NCI-H2171 treated with DMSO at 0.1 percent for 48 hours (cell line): ENCODE results near the gene CCDC106.

Source experiments
- DNase-seq: peaks from one replicate; lab custom pipeline; 2025; lab: John Stamatoyannopoulos, UW

CCDC106 gene

DNA sequence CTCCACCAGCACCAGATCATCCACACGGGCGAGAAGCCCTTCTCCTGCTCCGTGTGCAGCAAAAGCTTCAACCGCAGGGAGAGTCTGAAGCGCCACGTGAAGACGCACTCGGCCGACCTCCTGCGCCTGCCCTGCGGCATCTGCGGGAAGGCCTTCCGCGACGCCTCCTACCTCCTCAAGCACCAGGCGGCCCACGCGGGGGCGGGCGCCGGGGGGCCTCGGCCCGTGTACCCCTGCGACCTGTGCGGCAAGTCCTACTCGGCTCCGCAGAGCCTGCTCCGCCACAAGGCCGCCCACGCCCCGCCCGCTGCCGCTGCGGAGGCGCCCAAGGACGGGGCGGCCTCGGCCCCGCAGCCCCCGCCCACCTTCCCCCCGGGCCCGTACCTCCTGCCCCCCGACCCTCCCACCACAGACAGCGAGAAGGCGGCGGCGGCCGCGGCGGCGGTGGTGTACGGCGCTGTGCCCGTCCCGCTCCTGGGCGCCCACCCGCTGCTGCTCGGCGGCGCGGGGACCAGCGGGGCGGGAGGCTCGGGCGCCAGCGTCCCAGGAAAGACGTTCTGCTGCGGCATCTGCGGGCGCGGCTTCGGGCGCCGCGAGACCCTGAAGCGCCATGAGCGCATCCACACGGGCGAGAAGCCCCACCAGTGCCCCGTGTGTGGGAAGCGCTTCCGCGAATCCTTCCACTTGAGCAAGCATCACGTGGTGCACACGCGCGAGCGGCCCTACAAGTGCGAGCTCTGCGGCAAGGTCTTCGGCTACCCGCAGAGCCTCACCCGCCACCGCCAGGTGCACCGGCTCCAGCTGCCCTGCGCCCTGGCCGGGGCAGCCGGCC is 33.1 kb upstream of the CCDC106 start:
- no peak for DNase-seq

DNA sequence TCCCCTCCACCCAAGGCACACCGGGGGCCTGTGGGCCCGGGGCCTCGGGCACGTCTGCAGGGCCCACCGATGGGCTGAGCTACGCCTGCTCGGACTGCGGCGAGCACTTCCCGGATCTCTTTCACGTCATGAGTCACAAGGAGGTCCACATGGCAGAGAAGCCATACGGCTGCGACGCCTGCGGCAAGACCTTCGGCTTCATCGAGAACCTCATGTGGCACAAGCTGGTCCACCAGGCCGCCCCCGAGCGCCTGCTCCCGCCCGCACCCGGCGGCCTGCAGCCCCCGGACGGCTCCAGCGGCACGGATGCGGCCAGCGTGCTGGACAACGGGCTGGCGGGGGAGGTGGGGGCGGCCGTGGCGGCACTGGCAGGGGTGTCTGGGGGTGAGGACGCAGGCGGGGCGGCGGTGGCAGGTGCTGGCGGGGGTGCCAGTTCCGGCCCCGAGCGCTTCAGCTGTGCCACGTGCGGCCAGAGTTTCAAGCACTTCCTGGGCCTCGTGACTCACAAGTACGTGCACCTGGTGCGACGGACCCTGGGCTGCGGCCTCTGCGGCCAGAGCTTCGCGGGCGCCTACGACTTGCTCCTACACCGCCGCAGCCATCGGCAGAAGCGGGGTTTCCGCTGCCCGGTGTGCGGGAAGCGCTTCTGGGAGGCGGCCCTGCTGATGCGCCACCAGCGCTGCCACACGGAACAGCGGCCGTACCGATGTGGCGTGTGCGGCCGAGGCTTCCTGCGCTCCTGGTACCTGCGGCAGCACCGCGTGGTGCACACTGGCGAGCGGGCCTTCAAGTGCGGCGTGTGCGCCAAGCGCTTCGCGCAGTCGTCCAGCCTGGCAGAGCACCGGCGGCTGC is 32.2 kb upstream of the CCDC106 start:
- DNase-seq, result no peak

DNA sequence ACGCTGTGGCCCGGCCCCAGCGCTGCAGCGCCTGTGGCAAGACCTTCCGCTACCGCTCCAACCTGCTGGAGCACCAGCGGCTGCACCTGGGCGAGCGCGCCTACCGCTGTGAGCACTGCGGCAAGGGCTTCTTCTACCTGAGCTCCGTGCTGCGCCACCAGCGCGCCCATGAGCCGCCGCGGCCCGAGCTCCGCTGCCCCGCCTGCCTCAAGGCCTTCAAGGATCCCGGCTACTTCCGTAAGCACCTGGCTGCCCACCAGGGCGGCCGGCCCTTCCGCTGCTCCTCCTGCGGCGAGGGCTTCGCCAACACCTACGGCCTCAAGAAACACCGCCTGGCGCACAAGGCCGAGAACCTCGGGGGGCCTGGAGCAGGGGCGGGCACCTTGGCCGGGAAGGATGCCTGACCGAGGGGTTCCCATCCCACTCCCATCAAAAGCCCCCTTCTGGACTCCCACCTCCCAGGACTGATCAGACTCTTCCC is 31.6 kb upstream of the CCDC106 start:
- no peak for DNase-seq

DNA sequence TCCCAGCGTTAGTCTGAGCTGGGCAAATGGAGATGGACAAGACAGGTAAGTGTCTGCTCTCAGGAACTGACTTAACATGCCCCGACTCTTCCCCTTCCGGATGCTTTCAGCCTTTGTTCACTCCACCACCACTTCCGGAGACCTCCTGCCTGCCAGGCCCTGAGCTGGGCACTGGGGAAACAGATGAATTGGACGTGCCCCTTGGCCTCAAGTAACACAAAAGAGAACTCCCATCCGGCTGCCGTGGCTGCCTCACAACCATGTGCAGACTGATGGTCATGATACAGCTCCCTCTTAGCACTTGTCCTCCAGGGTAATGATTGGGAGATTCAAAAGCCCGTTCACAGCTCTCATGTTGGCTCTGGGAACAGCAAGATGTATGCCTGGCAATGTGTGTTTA is 30.6 kb upstream of the CCDC106 start:
- DNase-seq, result no peak

DNA sequence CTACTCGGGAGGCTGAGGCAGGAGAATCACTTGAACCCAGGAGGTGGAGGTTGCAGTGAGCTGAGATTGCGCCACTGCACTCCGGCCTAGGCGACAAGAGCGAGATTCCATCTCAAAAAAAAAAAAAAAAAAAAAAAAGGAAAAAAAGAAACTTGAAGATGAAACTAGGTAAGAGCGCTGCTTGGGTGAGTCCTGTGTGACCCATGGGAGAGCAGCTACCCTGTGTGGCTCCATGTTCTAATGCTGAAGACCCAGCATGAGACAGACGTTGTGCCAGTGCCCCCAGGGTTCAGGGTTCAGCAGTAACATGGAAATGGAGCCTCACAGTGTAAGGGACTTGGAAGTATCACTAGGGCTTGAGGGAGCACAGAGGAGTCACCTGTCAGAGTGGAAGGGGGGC is 29.6 kb upstream of the CCDC106 start:
- DNase-seq, result no peak

DNA sequence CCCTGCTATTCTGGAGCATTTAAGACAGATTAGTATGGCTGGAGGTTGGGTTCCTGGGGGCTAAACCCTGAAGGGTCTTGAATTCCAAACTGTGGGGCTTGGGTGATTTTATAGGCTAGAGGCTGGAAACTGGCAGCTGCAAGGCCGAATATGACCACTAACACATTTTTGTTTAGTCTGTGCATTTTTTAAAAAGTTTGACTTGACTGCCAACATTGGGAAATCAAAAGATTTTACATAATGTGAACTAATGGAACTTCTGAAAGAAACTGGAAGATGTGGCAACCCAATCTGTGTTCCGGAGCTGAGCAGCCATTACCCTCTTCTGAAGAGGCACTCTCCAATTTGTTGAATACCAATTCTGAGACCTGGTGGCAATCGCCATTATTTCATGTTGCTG is 28.7 kb upstream of the CCDC106 start:
- peak; percentile 37 for DNase-seq

DNA sequence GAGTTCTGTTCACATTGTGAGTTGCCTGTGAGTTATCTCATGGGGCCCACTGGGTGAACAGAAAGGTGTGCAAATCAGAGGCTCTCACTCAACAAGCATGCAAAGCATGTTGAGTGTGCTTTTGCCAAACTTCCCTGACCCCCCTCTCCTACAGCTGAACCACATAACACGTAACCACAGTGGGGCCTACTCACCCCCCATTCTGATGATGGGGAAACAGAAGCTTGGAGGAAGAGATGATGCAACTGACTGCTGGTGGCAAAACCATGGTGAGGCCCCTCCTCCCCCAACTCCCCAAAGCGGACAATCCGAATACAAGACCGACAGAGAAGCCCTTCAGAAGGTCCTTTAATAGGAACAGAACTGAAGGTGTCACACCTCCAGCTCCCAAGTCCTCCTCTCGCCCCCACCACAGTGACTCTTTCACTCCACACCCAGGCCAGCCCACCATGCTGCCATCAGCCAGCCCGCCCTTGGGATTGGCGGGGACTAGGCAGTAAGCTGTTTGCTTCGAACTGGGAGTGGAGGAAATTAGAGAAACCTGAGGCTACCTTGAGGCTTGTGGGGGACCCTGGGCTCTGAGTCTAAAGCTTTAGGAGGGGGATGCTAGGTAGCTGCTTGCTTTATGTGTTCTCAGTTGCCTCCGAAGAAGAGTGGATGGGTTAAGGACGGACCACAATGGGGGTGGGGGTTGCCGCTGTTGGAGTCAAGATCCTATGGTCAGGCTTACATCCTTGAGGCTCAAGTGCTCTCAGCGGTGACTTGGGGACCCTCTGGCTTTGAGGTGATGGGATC is 27.4 kb upstream of the CCDC106 start:
- DNase-seq, result no peak

DNA sequence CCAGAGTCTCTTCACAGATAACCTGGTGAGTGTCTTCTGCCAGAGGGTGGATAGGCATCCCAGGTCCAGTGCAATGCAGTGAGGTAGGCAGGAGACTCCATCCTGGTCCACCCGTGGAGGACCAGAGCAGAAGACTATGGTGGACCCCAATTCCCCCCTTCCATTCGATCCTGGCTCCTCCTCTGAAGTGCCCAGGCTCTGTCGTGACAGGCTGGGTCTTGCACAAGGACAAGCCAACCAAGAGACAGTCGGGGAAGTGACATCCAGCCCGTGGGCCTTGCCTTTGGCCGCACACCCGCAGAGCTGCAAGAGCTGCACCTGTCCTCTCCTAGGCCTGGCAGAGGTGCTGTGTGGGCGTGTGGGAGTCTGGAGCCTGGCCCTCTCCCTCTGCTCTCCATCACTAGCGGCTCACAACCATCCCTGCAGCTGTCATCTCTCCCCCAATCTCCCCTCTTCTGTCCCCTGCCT is 26.8 kb upstream of the CCDC106 start:
- no peak for DNase-seq

DNA sequence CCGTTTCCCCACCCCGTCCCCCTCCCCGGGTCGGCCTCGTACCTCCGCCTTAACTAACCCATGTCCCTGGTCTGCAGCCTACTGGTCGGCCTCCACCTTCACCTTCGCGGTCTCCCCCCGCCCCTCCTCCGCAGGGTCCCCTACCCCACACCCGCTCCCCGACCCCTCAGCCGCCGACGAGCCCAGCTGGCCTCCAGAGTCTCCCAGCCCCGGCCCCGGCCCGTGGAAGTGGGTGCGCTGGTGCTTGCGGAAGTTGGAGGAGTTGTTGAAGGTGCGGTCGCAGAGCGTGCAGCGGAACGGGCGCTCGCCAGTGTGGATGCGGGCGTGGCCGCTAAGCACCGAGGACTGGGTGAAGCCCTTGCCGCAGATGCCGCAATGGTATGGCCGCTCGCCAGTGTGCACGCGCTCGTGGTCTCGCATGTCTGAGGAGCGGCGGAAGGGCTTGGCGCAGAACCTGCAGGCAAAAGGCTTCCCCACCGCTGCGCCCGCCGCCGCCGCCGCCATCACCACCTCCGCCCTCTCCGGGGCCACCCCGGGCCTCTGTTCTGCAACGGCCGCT is 26.3 kb upstream of the CCDC106 start:
- no peak for DNase-seq

DNA sequence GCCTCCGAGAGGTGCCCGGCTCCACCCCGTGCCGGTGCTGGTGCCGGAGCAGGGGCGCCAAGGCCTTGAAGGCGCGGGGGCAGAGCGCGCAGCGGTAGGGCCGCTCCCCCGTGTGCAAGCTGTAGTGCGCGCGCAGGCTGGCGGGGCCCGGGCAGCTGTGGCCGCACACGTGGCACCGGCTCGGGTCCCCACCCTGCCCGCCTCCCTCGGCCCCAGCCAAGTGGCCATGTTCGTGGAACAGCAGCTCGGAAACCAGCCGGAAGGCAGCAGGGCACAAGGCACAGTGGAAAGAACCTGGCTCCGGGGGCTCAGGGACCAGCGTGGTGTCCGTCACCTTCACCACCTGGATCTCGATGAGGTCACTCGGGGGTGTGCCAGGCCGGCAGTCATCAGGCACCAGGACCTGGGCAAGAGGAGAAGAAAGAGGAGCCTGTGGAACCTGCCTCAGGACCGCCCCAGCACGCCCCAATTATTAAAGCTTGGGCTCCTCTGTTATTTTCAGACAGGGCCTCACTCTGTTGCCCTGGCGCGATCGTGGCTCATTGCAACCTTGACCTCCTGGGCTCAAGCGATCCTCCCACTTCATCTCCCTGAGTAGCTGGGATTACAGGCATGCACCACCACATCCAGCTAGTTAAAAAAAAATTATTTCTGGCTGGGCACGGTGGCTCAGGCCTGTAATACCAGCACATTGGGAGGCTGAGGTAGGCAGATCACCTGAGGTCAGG is 25.6 kb upstream of the CCDC106 start:
- DNase-seq, result peak; percentile 1

DNA sequence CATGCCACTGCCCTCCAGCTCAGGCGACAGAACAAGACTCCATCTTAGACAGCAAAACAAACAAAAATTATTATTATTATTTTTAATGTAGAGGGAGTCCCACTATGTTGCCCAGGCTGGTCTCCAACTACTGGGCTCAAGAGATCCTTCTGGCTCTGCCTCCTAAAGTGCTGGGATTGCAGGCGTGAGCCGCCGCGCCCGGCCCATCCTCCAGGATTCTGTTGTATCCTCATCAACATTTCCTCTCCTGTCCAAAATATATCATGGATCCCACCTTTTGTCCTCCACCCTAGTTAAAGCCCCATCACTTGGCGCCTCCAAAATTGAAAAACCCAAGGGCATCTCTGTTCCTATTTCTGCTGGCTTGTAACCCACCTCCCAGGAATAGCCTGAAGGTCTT is 24.9 kb upstream of the CCDC106 start:
- no peak for DNase-seq

DNA sequence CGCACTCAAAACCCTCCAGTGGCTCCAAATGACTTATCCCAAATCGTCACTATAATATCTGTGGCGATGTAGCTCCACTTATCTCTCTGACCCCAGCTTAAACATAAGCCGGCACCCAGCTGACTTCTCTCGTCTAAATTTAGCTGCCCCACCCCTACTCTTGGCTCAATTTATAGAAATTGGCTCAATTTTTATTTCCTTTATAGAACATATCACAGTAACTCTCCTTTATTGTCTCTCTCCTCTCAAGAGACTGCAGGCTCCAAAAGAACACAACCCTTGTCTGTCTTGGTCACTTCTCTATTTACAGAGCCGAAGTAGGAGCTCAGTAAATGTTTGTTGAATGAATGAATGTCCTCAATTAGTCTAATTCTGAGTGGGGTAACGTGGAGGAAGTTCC is 24.5 kb upstream of the CCDC106 start:
- no peak for DNase-seq

DNA sequence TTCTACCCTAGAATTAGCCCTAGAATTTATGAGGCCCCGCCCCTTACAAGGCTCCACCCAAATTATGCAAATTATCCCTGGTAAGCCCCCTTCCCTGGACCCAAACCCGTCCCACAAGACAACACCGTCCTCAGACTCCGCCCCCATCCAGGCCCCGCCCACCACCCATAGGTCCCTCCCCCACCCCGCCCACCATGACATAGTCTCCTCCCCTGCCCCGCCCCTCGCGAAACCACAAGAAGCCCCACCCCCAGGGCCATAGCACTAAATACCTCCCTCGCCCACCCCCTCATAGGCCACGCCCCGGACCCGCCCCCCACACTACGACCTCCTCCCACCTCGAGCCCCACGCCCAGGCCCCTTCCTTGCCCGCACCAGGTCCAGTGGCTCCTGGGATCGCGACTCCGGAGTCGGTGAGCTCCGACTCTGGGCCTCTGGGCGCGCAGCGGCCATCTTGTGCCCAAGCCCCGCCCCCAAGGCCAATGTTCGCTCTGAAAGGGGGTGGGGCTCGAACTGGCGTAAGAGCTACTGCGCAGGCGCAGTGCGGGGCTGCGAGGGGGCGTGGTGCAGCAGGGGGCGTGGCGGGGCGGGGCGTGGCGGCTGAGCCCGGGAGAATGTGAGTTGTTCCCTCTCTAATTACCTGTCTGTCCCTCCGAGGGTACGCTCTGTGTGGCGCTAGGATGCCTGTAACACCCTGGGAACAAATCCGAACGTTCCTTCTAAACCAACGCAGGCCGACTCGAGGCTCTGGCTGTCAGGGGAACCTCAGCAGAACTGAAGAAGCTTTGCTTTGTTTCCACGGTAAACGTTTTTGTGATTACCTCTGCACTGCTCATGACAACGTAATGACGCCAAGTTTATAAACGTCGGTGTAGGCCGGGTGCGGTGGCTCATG is 23.7 kb upstream of the CCDC106 start, which contains the start of gene ZNF784:
ZNF784 (minus strand) TSS at position 458 of the 895 bp plus-strand sequence; CDS start at position 453, 5 bp downstream.
- DNase-seq, result peak; percentile 92

DNA sequence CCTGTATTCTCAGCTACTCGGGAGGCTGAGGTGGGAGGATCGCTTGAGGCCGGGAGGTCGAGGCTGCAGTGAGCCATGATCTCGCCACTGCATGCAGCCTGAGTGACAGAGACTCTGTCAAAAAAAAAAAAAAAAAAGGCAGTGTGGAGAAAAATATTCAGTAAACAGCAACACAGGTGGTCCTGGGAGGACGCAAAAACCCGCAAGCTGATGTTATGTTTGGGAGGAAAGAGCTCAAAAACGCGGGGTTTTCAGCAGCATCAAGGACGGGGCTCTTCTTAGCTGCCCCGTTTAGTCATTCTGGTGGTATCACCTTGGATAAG is 23.0 kb upstream of the CCDC106 start:
- DNase-seq, result no peak

DNA sequence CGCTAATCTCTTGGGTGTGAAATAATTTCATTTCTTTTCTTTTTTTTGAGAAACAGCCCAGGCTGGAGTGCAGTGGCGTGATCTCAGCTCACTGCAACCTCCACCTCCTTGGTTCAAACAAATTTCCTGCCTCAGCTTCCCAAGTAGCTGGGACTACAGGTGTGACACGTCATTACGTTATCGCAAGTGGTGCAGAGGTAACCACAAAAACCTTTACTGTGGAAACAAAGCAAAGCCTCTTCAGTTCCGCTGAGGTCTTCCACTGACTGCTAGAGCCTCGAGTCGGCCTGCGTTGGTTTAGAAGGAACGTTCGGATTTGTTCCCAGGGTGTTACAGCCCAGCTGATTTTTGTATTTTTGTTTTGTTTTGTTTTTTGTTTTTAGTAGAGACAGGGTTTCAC is 21.7 kb upstream of the CCDC106 start:
- no peak for DNase-seq

DNA sequence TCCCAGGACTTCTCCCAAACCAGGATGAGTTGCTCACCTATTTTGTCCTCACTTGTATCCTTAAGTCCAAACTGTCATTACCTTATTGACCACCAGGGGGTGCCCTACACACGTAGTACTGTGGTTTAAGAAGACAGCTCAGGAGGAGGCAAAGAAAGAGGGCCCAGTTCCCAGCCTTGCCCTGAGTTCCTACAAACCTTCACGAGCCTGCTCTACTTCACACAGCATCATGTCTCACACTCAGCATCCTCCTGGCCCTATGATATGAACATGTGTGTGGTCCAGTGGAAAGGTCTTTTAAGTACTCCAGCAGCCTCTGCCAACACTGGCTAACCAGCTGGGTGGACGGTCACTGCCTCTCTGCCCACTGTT is 15.6 kb upstream of the CCDC106 start:
- peak; percentile 83 for DNase-seq

DNA sequence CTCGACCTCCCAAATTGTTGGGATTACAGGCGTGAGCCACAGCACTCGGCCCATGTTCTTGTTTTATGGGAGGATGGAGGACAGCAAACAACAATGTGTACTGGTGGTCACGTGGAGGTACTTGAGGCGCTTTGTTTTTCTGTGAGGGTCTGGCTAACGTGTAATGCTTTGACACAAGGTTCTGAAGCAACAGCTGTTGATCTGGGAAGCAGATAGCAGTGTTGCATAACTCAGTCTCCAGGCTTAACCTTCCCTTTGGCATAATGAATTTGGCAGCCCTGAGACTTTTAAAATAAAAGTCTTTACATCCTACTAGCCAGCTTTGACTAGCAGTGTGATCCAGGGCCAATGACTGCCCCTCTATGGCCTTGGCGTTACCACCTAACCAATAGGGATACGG is 14.2 kb upstream of the CCDC106 start:
- peak; percentile 8 for DNase-seq

DNA sequence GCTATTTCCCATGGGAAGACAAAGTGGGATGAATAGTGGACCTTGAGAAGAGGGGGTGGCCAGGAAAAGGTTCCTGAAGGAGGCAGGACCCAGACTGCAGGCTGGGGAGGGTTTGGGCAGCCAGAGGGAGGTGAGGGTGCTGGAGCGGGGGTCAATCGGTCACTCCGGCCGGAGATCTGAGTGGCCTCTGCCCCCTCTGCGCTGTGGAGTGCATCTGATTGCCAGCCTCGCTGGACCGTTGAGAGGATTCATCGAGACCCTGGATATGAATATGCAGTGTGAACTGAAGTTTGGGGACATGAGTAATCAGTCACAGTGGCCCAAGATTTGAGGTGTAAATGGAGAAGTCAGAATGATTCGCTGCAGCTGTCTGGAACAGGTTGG is 12.7 kb upstream of the CCDC106 start:
- no peak for DNase-seq

DNA sequence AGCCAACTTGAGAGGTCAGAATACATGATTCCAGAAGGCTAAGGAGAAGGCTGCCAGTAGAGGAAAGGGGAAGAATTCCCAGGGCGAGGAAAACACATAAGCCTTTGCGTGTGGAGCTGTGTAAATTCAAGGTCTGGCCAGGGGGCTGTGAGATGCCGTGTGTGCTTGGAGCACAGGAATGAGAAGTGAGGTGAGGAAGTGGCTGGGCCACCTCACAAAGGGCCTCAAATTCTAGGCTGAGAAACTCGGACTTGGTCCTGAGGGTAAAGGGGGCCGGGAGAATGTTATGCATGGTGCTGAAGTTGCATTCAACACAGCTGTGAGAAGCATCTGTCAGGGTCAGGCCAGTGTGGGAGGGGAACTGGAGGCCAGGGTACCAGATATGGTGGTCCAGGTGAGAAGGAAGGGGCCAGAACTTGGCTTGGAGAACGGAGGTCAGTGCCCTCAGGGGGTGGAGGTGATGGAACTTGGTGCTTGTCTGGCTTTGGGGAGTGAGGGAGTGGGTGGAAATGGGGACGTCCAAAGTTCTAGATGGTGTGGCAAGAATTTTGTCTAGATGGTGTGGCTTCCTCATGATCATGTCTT is 12.1 kb upstream of the CCDC106 start:
- no peak for DNase-seq

DNA sequence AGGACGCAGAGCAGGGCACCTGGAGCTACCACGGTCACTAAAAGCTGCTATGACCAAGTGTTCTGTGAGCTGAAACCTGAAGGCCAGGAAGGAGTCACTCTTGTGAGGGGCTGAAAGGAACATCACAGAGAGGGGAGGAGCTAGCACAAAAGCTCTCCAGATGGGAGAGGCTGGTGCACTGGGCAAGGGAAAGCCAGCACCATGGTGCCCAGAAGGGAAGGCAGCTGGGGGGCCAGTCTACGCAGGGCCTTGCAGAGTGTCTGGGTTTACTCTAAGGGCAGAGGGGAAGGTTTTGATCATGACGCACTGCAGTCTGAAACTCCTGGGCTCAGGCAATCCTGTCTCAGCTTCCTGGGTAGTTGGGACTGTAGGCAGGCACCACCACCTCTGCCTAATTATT is 11.3 kb upstream of the CCDC106 start:
- DNase-seq, result no peak
